ENCODE data around the gene POFUT1. TPM values are rescaled to one million over a fixed set of nuclear protein-coding genes. Genes with fewer than 3 reads are reported as not detected.

Gene POFUT1
- total and polyA plus RNA-seq, 3 experiments from 2014 or later = 15.8 to 88.8 (median 87.1) TPM

DNA sequence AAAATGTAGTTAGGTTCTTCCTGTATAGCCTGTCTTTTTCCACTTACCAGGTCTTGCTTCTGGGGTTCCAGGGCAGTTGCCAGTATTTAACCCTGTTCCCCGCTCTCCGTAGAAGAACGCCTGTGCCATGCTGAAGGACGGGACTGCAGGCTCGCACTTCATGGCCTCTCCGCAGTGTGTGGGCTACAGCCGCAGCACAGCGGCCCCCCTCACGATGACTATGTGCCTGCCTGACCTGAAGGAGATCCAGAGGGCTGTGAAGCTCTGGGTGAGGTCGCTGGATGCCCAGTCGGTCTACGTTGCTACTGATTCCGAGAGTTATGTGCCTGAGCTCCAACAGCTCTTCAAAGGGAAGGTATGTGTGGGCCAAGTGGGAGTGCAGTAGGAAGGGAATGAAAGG, 23.0 kb downstream of the POFUT1 start:
- H3K4me3 ChIP-seq (ENCODE audit: low read length) = no peak overlapping the region
- ChIA-PET CTCF (interaction anchor here (1.4 kb wide), 1 partner anchor 49 kb away, joined by 3 read pairs; no protein-coding TSS in a partner anchor), POLR2A (no interaction called here)
- Mint-ChIP-seq H3K27me3 (peaks cover 0 to 2% of the 10 kb centered on the region in 2 donors), H3K4me1 (peaks cover 26 to 27% (median 26%) of the 10 kb centered on the region in 3 donors), H3K27ac (peak overlapping the region in 5 of 8 donors; percentile 51 to 99 (median 97)), H3K9me3 (no peaks in the 10 kb centered on the region), H3K4me3 (no peak overlapping the region), H3K36me3 (peaks cover 2 to 83% (median 24%) of the 10 kb centered on the region in 3 donors)
- peaks cover 33% of the 10 kb centered on the region for H3K36me3 ChIP-seq (ENCODE audit: insufficient read depth, low read length)
- no peak for DNase-seq
- no peaks in the 10 kb centered on the region for H3K27me3 ChIP-seq (ENCODE audit: insufficient read depth, low read length, poor library complexity, severe bottlenecking)
- H3K4me1 ChIP-seq (ENCODE audit: insufficient read depth, low read length) = peaks cover 17% of the 10 kb centered on the region
- no peak overlapping the region for H3K27ac ChIP-seq (ENCODE audit: low read depth, low read length)
- no peaks in the 10 kb centered on the region for H3K9me3 ChIP-seq (ENCODE audit: low read length)

DNA sequence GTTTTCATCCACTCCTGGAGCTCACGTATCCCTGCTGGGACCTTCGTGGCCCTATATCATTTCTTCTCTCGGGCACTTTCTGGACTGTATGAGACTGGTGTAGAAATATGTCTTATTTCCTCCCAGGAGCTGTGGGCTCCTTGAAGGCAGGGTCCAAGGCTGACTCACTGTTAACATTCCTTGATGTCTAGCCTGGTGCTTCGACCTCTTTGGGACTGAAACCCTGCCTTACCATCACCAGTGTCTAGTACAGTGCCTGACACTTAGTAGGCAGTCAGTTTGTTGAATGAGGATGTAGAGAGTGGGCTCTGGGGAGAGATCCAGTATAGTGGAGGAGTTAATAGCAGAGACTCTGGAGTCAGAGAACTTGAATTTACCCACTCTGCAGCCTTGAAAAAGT, 23.6 kb downstream of the POFUT1 start:
- H3K27ac Mint-ChIP-seq = peak overlapping the region; percentile 88 to 100 (median 98)
- Histone ChIP-seq H3K4me3 (ENCODE audit: low read length) (no peak overlapping the region), H3K9me3 (ENCODE audit: low read length) (no peaks in the 10 kb centered on the region), H3K27ac (ENCODE audit: low read depth, low read length) (no peak overlapping the region), H3K36me3 (ENCODE audit: insufficient read depth, low read length) (peaks cover 35% of the 10 kb centered on the region), H3K4me1 (ENCODE audit: insufficient read depth, low read length) (peaks cover 17% of the 10 kb centered on the region), H3K27me3 (ENCODE audit: insufficient read depth, low read length, poor library complexity, severe bottlenecking) (no peaks in the 10 kb centered on the region)
- H3K36me3 Mint-ChIP-seq = peaks cover 4 to 83% (median 24%) of the 10 kb centered on the region in 3 donors
- no peak for DNase-seq
- peaks cover 0 to 2% of the 10 kb centered on the region in 2 donors for H3K27me3 Mint-ChIP-seq
- POLR2A ChIA-PET = no interaction called here
- H3K4me1 Mint-ChIP-seq = peaks cover 24 to 27% (median 26%) of the 10 kb centered on the region in 3 donors
- H3K9me3 Mint-ChIP-seq = no peaks in the 10 kb centered on the region
- CTCF ChIA-PET = interaction anchor here (1.4 kb wide), 1 partner anchor 48 kb away, joined by 3 read pairs; no protein-coding TSS in a partner anchor
- no peak overlapping the region for H3K4me3 Mint-ChIP-seq

DNA sequence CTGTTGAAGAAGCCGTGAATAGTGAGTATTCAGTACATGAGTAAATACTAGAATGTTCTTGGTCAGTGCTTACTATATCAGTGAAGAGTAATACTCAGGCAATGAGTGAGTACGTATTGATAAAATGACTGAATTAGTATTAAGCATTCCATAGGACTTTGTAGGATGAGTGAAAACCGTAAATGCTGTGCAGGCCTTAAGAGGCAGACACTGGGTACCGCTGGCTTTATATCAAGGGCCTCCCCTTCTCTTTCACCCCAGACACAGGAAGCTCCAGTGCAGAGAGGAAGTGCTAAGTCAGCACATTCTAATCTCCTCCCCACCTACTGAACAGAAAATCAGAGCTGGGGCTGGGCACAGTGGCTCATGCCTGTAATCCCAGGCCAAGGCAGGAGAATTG, 24.2 kb downstream of the POFUT1 start:
- H3K36me3 ChIP-seq (ENCODE audit: insufficient read depth, low read length) = peaks cover 39% of the 10 kb centered on the region
- Mint-ChIP-seq H3K9me3 (no peaks in the 10 kb centered on the region), H3K27ac (peak overlapping the region; percentile 88 to 100 (median 98)), H3K27me3 (peaks cover 0 to 2% of the 10 kb centered on the region in 2 donors), H3K4me1 (peaks cover 24 to 27% (median 26%) of the 10 kb centered on the region in 3 donors), H3K36me3 (peaks cover 4 to 84% (median 25%) of the 10 kb centered on the region in 3 donors), H3K4me3 (peak overlapping the region in 6 of 7 donors; percentile 46 to 79 (median 70))
- H3K4me1 ChIP-seq (ENCODE audit: insufficient read depth, low read length) = peaks cover 17% of the 10 kb centered on the region
- H3K4me3 ChIP-seq (ENCODE audit: low read length) = no peak overlapping the region
- no peak overlapping the region for H3K27ac ChIP-seq (ENCODE audit: low read depth, low read length)
- H3K9me3 ChIP-seq (ENCODE audit: low read length) = no peaks in the 10 kb centered on the region
- peak in 4 of 5 donors; percentile 27 to 53 (median 40) for DNase-seq
- POLR2A ChIA-PET = no interaction called here
- H3K27me3 ChIP-seq (ENCODE audit: insufficient read depth, low read length, poor library complexity, severe bottlenecking) = no peaks in the 10 kb centered on the region
- CTCF ChIA-PET = interaction anchor here (1.1 to 1.5 kb wide), 3 partner anchors 12 to 48 kb away, joined by 3 read pairs; no protein-coding TSS in a partner anchor

DNA sequence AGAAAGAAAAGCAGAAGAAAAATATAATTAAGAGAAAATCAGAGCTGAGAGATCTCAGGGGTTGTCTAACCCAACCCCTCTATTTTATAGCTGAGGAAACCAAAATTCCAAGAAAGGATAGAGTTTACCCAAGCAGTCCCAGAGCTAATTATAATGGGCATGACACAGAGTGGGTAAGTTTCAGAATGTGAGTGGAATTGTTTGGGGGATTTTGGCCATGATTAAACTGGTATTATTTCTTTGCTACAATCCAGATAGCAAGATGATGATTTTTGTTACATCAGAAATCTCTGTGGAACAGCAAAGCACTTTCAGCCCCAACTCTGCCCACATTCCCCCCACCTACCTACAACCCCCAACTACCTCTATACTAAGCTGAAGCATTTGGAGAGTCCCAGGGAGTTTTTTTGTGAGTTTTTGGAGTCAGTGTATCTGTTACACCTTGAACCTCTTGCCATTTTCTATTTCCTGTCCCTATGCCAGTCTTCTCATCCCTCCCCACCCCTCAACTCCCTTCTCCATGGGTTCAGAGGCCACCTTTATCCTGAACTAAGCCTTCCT, 24.7 kb downstream of the POFUT1 start:
- Mint-ChIP-seq H3K9me3 (no peaks in the 10 kb centered on the region), H3K4me1 (peaks cover 24 to 27% (median 26%) of the 10 kb centered on the region in 3 donors), H3K27ac (peak overlapping the region; percentile 88 to 100 (median 98)), H3K27me3 (peaks cover 0 to 2% of the 10 kb centered on the region in 2 donors), H3K36me3 (peaks cover 4 to 86% (median 25%) of the 10 kb centered on the region in 3 donors), H3K4me3 (peak overlapping the region in 6 of 7 donors; percentile 46 to 79 (median 70))
- DNase-seq = no peak
- POLR2A ChIA-PET = no interaction called here
- Histone ChIP-seq H3K27ac (ENCODE audit: low read depth, low read length) (no peak overlapping the region), H3K4me1 (ENCODE audit: insufficient read depth, low read length) (peaks cover 17% of the 10 kb centered on the region), H3K4me3 (ENCODE audit: low read length) (no peak overlapping the region), H3K36me3 (ENCODE audit: insufficient read depth, low read length) (peaks cover 39% of the 10 kb centered on the region), H3K27me3 (ENCODE audit: insufficient read depth, low read length, poor library complexity, severe bottlenecking) (no peaks in the 10 kb centered on the region), H3K9me3 (ENCODE audit: low read length) (no peaks in the 10 kb centered on the region)
- CTCF ChIA-PET = interaction anchor here (1.1 to 1.5 kb wide), 2 partner anchors 12 to 15 kb away, joined by 3 read pairs; no protein-coding TSS in a partner anchor

DNA sequence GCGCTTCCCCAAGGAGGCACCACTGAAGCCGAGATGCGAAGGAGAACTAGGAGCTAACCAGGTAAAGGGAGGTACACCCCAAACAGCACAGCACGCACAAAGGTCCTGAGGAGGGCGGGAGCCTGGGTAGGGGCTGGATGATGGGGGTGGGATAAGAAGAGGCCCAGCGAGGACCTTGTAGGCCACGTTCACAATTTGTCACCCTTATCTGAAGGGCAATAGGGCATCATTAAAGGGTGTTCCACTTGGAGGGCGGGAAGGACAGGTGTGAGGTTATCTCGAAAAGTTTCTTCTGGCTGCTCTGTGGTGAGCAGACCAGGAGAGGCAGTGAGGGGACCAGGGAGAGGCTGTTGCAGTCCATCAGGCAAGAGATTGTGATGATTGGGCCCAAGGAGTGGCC, 25.6 kb downstream of the POFUT1 start:
- peaks cover 4 to 78% (median 22%) of the 10 kb centered on the region in 3 donors for H3K36me3 Mint-ChIP-seq
- H3K27me3 Mint-ChIP-seq = peaks cover 0 to 1% of the 10 kb centered on the region in 2 donors
- ChIA-PET POLR2A (no interaction called here), CTCF (no interaction called here)
- Histone ChIP-seq H3K9me3 (ENCODE audit: low read length) (no peaks in the 10 kb centered on the region), H3K27ac (ENCODE audit: low read depth, low read length) (no peak overlapping the region), H3K4me1 (ENCODE audit: insufficient read depth, low read length) (peaks cover 17% of the 10 kb centered on the region), H3K36me3 (ENCODE audit: insufficient read depth, low read length) (peaks cover 37% of the 10 kb centered on the region), H3K27me3 (ENCODE audit: insufficient read depth, low read length, poor library complexity, severe bottlenecking) (no peaks in the 10 kb centered on the region), H3K4me3 (ENCODE audit: low read length) (no peak overlapping the region)
- peaks cover 24 to 27% (median 26%) of the 10 kb centered on the region in 3 donors for H3K4me1 Mint-ChIP-seq
- no peak for DNase-seq
- no peaks in the 10 kb centered on the region for H3K9me3 Mint-ChIP-seq
- H3K4me3 Mint-ChIP-seq = no peak overlapping the region
- H3K27ac Mint-ChIP-seq = peak overlapping the region in 7 of 8 donors; percentile 39 to 100 (median 98)

DNA sequence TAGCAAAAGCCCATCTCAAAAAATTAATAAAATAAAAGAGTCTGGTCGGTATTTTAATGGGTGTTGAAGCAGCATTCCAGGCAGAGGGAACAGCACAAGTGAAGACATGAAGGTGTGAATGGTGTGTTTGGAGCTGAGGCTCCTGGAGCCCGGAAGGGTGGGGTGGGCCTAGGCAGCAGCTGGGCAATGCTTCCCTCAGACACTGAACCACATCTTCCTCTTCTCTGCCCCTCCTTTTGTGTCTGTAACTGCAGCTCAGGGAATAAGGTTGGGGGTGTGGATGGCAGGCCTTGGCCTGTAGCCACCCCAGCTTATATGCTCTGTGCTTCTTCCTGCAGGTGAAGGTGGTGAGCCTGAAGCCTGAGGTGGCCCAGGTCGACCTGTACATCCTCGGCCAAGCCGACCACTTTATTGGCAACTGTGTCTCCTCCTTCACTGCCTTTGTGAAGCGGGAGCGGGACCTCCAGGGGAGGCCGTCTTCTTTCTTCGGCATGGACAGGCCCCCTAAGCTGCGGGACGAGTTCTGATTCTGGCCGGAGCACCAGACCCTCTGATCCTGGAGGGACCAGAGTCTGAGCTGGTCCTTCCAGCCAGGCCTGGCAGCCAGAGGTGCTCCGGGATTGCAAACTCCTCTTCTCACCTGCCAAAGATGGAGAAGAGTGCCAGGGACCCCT, 26.6 kb downstream of the POFUT1 start:
- H3K4me1 ChIP-seq (ENCODE audit: insufficient read depth, low read length) = peaks cover 17% of the 10 kb centered on the region
- H3K9me3 ChIP-seq (ENCODE audit: low read length) = no peaks in the 10 kb centered on the region
- Mint-ChIP-seq H3K27me3 (no peaks in the 10 kb centered on the region), H3K9me3 (no peaks in the 10 kb centered on the region), H3K36me3 (peaks cover 4 to 68% (median 15%) of the 10 kb centered on the region in 3 donors), H3K27ac (peak overlapping the region in 4 of 8 donors; percentile 50 to 77 (median 62)), H3K4me1 (peaks cover 24 to 27% (median 26%) of the 10 kb centered on the region in 3 donors), H3K4me3 (peak overlapping the region in 1 of 7 donors; percentile 63)
- DNase-seq = no peak
- H3K36me3 ChIP-seq (ENCODE audit: insufficient read depth, low read length) = peaks cover 30% of the 10 kb centered on the region
- ChIA-PET POLR2A (interaction anchor here (0.5 kb wide), 1 partner anchor 124 kb away, joined by 3 read pairs; the partner anchor contains the start of gene ASXL1), CTCF (no interaction called here)
- H3K27me3 ChIP-seq (ENCODE audit: insufficient read depth, low read length, poor library complexity, severe bottlenecking) = no peaks in the 10 kb centered on the region
- H3K27ac ChIP-seq (ENCODE audit: low read depth, low read length) = no peak overlapping the region
- no peak overlapping the region for H3K4me3 ChIP-seq (ENCODE audit: low read length)

DNA sequence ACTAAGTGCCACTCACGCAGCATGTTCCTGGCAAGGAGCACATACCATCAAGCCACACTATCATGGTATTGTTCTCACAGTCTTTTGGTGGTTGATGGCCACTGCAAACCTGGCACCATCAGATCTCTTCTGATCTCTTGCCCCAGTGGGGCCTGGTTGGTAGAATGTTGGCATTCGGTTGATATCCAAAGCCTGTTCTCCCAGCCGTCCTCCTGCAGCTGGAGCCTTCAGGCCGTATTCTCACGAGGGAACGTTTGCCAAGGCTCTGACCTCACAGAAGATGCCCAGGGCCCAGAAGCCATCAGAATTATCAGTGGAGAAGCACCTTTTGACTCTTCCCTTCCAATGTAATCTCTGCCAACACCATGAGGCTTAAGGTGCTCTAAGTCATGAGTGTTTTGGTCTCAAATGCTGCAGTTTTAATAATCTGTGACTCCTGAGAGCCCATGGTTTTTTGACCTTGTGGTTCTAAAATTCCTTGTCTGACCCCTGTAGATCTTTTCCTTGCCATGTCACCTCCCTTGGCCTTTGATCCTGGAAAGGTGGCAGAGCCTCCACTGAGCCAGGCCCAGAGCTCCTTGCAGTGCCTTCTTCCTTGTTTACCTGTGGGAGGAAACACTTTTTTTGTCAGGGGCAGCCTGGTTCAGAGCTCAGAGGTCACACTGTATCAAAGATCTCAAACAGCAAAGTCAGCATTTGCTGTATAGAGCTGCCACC, 27.8 kb downstream of the POFUT1 start:
- CTCF ChIA-PET = no interaction called here
- peaks cover 4 to 63% (median 13%) of the 10 kb centered on the region in 3 donors for H3K36me3 Mint-ChIP-seq
- H3K27me3 Mint-ChIP-seq = no peaks in the 10 kb centered on the region
- no peaks in the 10 kb centered on the region for H3K9me3 Mint-ChIP-seq
- DNase-seq = no peak
- POLR2A ChIA-PET = interaction anchor here (0.5 kb wide), 1 partner anchor 28 kb away, joined by 6 read pairs; no protein-coding TSS in a partner anchor
- no peak overlapping the region for H3K4me3 Mint-ChIP-seq
- H3K36me3 ChIP-seq (ENCODE audit: insufficient read depth, low read length) = peaks cover 30% of the 10 kb centered on the region
- peak overlapping the region in 3 of 8 donors; percentile 45 to 66 (median 46) for H3K27ac Mint-ChIP-seq
- no peak overlapping the region for H3K27ac ChIP-seq (ENCODE audit: low read depth, low read length)
- H3K27me3 ChIP-seq (ENCODE audit: insufficient read depth, low read length, poor library complexity, severe bottlenecking) = no peaks in the 10 kb centered on the region
- peaks cover 24 to 27% (median 26%) of the 10 kb centered on the region in 3 donors for H3K4me1 Mint-ChIP-seq
- H3K4me1 ChIP-seq (ENCODE audit: insufficient read depth, low read length) = peaks cover 17% of the 10 kb centered on the region
- no peaks in the 10 kb centered on the region for H3K9me3 ChIP-seq (ENCODE audit: low read length)
- H3K4me3 ChIP-seq (ENCODE audit: low read length) = no peak overlapping the region
